ENCODE results near the gene MYPN.

MYPN gene

DNA sequence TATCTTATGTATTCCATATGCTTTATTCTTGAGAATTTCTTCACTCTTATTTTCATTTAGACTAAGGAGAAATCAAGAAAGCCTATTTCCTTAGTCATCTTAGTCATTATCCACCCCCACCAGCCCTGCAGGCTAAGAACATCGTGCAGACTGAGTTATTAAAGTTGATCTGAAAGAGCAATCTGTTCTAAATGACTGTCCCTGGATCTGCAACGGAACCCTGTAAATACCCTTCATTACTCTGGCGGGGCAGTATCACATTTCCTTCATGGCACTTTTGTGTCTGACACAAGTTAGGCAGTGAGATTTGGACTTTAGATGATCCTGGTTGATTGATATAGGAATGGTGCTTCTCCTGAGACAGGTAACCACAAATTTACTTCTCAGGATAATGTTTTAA lies 3.5 kb upstream of the MYPN start (continued):
- no peak for TF ChIP-seq ZNF112 (tag by site-specific recombination; IDR thresholded peaks at IDR 0.05)
- no peak for TF ChIP-seq ZNF521 (tag by site-specific recombination; IDR thresholded peaks at IDR 0.05)
- no peak for TF ChIP-seq ZFP37 (tag by site-specific recombination; IDR thresholded peaks at IDR 0.05)
- no peak for TF ChIP-seq ZNF341 (tag by site-specific recombination; IDR thresholded peaks at IDR 0.05; ENCODE audit: low read depth)
- TF ChIP-seq, protein P1, sequence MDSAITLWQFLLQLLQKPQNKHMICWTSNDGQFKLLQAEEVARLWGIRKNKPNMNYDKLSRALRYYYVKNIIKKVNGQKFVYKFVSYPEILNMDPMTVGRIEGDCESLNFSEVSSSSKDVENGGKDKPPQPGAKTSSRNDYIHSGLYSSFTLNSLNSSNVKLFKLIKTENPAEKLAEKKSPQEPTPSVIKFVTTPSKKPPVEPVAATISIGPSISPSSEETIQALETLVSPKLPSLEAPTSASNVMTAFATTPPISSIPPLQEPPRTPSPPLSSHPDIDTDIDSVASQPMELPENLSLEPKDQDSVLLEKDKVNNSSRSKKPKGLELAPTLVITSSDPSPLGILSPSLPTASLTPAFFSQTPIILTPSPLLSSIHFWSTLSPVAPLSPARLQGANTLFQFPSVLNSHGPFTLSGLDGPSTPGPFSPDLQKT (IDR thresholded peaks at IDR 0.05; ENCODE audit: borderline replicate concordance, low read depth, low read length): no peak
- no peak for TF ChIP-seq ZNF16 (tag by site-specific recombination; IDR thresholded peaks at IDR 0.05; ENCODE audit: low read depth)
- TF ChIP-seq, protein P2, sequence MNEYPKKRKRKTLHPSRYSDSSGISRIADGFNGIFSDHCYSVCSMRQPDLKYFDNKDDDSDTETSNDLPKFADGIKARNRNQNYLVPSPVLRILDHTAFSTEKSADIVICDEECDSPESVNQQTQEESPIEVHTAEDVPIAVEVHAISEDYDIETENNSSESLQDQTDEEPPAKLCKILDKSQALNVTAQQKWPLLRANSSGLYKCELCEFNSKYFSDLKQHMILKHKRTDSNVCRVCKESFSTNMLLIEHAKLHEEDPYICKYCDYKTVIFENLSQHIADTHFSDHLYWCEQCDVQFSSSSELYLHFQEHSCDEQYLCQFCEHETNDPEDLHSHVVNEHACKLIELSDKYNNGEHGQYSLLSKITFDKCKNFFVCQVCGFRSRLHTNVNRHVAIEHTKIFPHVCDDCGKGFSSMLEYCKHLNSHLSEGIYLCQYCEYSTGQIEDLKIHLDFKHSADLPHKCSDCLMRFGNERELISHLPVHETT (tag by site-specific recombination; IDR thresholded peaks at IDR 0.05): 0 out of 2 replicates have a peak, but pooled peaks have one; percentile 57
- TF ChIP-seq, protein P3, sequence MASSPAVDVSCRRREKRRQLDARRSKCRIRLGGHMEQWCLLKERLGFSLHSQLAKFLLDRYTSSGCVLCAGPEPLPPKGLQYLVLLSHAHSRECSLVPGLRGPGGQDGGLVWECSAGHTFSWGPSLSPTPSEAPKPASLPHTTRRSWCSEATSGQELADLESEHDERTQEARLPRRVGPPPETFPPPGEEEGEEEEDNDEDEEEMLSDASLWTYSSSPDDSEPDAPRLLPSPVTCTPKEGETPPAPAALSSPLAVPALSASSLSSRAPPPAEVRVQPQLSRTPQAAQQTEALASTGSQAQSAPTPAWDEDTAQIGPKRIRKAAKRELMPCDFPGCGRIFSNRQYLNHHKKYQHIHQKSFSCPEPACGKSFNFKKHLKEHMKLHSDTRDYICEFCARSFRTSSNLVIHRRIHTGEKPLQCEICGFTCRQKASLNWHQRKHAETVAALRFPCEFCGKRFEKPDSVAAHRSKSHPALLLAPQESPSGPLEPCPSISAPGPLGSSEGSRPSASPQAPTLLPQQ (tag by site-specific recombination; IDR thresholded peaks at IDR 0.05): no peak
- peak; percentile 89 for TF ChIP-seq ZBTB17 (tag by site-specific recombination; IDR thresholded peaks at IDR 0.05)
- TF ChIP-seq, protein P4, sequence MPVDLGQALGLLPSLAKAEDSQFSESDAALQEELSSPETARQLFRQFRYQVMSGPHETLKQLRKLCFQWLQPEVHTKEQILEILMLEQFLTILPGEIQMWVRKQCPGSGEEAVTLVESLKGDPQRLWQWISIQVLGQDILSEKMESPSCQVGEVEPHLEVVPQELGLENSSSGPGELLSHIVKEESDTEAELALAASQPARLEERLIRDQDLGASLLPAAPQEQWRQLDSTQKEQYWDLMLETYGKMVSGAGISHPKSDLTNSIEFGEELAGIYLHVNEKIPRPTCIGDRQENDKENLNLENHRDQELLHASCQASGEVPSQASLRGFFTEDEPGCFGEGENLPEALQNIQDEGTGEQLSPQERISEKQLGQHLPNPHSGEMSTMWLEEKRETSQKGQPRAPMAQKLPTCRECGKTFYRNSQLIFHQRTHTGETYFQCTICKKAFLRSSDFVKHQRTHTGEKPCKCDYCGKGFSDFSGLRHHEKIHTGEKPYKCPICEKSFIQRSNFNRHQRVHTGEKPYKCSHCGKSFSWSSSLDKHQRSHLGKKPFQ (tag by site-specific recombination; IDR thresholded peaks at IDR 0.05): no peak
- TF ChIP-seq ZNF266 (tag by site-specific recombination; IDR thresholded peaks at IDR 0.05; ENCODE audit: low read depth): no peak
- TF ChIP-seq, protein P5, sequence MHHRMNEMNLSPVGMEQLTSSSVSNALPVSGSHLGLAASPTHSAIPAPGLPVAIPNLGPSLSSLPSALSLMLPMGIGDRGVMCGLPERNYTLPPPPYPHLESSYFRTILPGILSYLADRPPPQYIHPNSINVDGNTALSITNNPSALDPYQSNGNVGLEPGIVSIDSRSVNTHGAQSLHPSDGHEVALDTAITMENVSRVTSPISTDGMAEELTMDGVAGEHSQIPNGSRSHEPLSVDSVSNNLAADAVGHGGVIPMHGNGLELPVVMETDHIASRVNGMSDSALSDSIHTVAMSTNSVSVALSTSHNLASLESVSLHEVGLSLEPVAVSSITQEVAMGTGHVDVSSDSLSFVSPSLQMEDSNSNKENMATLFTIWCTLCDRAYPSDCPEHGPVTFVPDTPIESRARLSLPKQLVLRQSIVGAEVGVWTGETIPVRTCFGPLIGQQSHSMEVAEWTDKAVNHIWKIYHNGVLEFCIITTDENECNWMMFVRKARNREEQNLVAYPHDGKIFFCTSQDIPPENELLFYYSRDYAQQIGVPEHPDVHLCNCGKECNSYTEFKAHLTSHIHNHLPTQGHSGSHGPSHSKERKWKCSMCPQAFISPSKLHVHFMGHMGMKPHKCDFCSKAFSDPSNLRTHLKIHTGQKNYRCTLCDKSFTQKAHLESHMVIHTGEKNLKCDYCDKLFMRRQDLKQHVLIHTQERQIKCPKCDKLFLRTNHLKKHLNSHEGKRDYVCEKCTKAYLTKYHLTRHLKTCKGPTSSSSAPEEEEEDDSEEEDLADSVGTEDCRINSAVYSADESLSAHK (tag by site-specific recombination; IDR thresholded peaks at IDR 0.05): no peak
- no peak for TF ChIP-seq KLF1 (tag by site-specific recombination; IDR thresholded peaks at IDR 0.05)
- no peak for TF ChIP-seq SP3 (tag by site-specific recombination; IDR thresholded peaks at IDR 0.05)
- no peak for TF ChIP-seq SALL2 (tag by site-specific recombination; IDR thresholded peaks at IDR 0.05; ENCODE audit: borderline replicate concordance)
- peak; percentile 93 for TF ChIP-seq FEZF1 (tag by site-specific recombination; IDR thresholded peaks at IDR 0.05)
- TF ChIP-seq ZNF324 (tag by site-specific recombination; IDR thresholded peaks at IDR 0.05): no peak
- TF ChIP-seq SP7 (tag by site-specific recombination; IDR thresholded peaks at IDR 0.05): peak; percentile 79; the same call in 1 of the 2 replicates
- TF ChIP-seq, protein P6, sequence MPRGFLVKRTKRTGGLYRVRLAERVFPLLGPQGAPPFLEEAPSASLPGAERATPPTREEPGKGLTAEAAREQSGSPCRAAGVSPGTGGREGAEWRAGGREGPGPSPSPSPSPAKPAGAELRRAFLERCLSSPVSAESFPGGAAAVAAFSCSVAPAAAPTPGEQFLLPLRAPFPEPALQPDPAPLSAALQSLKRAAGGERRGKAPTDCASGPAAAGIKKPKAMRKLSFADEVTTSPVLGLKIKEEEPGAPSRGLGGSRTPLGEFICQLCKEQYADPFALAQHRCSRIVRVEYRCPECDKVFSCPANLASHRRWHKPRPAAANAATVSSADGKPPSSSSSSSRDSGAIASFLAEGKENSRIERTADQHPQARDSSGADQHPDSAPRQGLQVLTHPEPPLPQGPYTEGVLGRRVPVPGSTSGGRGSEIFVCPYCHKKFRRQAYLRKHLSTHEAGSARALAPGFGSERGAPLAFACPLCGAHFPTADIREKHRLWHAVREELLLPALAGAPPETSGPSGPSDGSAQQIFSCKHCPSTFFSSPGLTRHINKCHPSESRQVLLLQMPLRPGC (tag by site-specific recombination; IDR thresholded peaks at IDR 0.05): peak; percentile 73; the same call in 1 of the 2 replicates
- TF ChIP-seq, protein P7, sequence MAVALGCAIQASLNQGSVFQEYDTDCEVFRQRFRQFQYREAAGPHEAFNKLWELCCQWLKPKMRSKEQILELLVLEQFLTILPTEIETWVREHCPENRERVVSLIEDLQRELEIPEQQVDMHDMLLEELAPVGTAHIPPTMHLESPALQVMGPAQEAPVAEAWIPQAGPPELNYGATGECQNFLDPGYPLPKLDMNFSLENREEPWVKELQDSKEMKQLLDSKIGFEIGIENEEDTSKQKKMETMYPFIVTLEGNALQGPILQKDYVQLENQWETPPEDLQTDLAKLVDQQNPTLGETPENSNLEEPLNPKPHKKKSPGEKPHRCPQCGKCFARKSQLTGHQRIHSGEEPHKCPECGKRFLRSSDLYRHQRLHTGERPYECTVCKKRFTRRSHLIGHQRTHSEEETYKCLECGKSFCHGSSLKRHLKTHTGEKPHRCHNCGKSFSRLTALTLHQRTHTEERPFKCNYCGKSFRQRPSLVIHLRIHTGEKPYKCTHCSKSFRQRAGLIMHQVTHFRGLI (tag by site-specific recombination; IDR thresholded peaks at IDR 0.05): no peak
- TF ChIP-seq ZNF184 (tag by site-specific recombination; IDR thresholded peaks at IDR 0.05): peak; percentile 53; the same call in 1 of the 2 replicates
- TF ChIP-seq, protein P8, sequence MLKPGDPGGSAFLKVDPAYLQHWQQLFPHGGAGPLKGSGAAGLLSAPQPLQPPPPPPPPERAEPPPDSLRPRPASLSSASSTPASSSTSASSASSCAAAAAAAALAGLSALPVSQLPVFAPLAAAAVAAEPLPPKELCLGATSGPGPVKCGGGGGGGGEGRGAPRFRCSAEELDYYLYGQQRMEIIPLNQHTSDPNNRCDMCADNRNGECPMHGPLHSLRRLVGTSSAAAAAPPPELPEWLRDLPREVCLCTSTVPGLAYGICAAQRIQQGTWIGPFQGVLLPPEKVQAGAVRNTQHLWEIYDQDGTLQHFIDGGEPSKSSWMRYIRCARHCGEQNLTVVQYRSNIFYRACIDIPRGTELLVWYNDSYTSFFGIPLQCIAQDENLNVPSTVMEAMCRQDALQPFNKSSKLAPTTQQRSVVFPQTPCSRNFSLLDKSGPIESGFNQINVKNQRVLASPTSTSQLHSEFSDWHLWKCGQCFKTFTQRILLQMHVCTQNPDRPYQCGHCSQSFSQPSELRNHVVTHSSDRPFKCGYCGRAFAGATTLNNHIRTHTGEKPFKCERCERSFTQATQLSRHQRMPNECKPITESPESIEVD (tag by site-specific recombination; IDR thresholded peaks at IDR 0.05): peak; percentile 61
- TF ChIP-seq, protein P9, sequence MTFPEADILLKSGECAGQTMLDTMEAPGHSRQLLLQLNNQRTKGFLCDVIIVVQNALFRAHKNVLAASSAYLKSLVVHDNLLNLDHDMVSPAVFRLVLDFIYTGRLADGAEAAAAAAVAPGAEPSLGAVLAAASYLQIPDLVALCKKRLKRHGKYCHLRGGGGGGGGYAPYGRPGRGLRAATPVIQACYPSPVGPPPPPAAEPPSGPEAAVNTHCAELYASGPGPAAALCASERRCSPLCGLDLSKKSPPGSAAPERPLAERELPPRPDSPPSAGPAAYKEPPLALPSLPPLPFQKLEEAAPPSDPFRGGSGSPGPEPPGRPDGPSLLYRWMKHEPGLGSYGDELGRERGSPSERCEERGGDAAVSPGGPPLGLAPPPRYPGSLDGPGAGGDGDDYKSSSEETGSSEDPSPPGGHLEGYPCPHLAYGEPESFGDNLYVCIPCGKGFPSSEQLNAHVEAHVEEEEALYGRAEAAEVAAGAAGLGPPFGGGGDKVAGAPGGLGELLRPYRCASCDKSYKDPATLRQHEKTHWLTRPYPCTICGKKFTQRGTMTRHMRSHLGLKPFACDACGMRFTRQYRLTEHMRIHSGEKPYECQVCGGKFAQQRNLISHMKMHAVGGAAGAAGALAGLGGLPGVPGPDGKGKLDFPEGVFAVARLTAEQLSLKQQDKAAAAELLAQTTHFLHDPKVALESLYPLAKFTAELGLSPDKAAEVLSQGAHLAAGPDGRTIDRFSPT (tag by site-specific recombination; IDR thresholded peaks at IDR 0.05): no peak
